Liver (tissue), 9 donors: ENCODE results near the gene SAMD14. TPM values are rescaled to one million over a fixed set of nuclear protein-coding genes. Genes with fewer than 3 reads are reported as not detected.

Source experiments
- DNase-seq: peaks from one replicate; pipeline ENCODE4 v3.0.0-alpha.2; 2017; ENCODE audit warnings: low spot score
- H3K27ac ChIP-seq, 2 donors: one replicate each; pipeline ENCODE4 v1.7.0; 2013; ENCODE audit warnings: inconsistent platforms in 2 of 2, low read length in 2 of 2, control low read depth in 1 of 2, low read depth in 1 of 2, mild to moderate bottlenecking in 1 of 2
- H3K27me3 ChIP-seq, 4 donors: one replicate each; pipeline versions ENCODE4 v1.6.1 to v1.7.0; 2013; ENCODE audit warnings: low read length in 3 of 4, inconsistent platforms in 1 of 4, mild to moderate bottlenecking in 1 of 4, moderate library complexity in 1 of 4; ENCODE audit not compliant: control insufficient read depth in 4 of 4, insufficient read depth in 4 of 4
- H3K36me3 ChIP-seq, 4 donors: one replicate each; pipeline versions ENCODE4 v1.6.1 to v1.7.0; 2013; ENCODE audit warnings: low read length in 3 of 4, mild to moderate bottlenecking in 3 of 4, low read depth in 1 of 4, moderate library complexity in 1 of 4; ENCODE audit not compliant: control insufficient read depth in 4 of 4, insufficient read depth in 3 of 4
- H3K4me1 ChIP-seq, 4 donors: one replicate each; pipeline versions ENCODE4 v1.6.1 to v1.7.0; 2013; ENCODE audit warnings: low read length in 3 of 4, mild to moderate bottlenecking in 3 of 4, moderate library complexity in 1 of 4; ENCODE audit not compliant: control insufficient read depth in 4 of 4, insufficient read depth in 4 of 4
- H3K4me3 ChIP-seq, 3 donors: one replicate each; pipeline versions ENCODE4 v1.6.1 to v1.7.0; 2013; ENCODE audit warnings: low read length in 3 of 3, control low read depth in 1 of 3, low read depth in 1 of 3, mild to moderate bottlenecking in 1 of 3
- H3K9ac ChIP-seq, 2 donors: one replicate each; pipeline ENCODE4 v1.7.0; 2013; ENCODE audit warnings: low read length in 2 of 2, mild to moderate bottlenecking in 2 of 2, moderate library complexity in 2 of 2, control low read depth in 1 of 2, low read depth in 1 of 2
- H3K9me3 ChIP-seq, 4 donors: one replicate each; pipeline versions ENCODE4 v1.6.1 to v1.7.0; 2013; ENCODE audit warnings: low read length in 3 of 4; ENCODE audit not compliant: control insufficient read depth in 4 of 4
- CTCF ChIP-seq: fragments of 150-350 bp; IDR thresholded peaks from 2 replicates; pipeline ENCODE4 v1.5.1; 2017; ENCODE audit warnings: improper control_type of control experiment, low read depth, low read length; ENCODE audit not compliant: missing input control
- EGR1 ChIP-seq, 2 donors: IDR thresholded peaks; 2 replicates each; pipeline ENCODE4 v1.6.1; 2016 to 2018; ENCODE audit warnings: antibody characterized with exemption in 2 of 2, low read depth in 2 of 2
- FOXA1 ChIP-seq: IDR thresholded peaks from 2 replicates; pipeline ENCODE4 v1.6.1; 2016; ENCODE audit warnings: antibody characterized with exemption
- FOXA2 ChIP-seq: IDR thresholded peaks from 2 replicates; pipeline ENCODE4 v1.6.1; 2016; ENCODE audit warnings: antibody characterized with exemption
- GABPA ChIP-seq, 2 donors: IDR thresholded peaks in 1 of 2; conservative IDR thresholded peaks in 1 of 2; 2 replicates each; pipeline ENCODE4 v1.6.1; 2016; ENCODE audit warnings: antibody characterized with exemption in 2 of 2, mild to moderate bottlenecking in 1 of 2, moderate library complexity in 1 of 2
- HNF4A ChIP-seq, 2 donors: conservative IDR thresholded peaks; 2 replicates each; pipeline ENCODE4 v1.6.1; 2016; ENCODE audit warnings: antibody characterized with exemption in 2 of 2, mild to moderate bottlenecking in 2 of 2
- HNF4G ChIP-seq: IDR thresholded peaks from 2 replicates; pipeline ENCODE4 v1.6.1; 2016; ENCODE audit warnings: antibody characterized with exemption
- JUND ChIP-seq, 2 donors: IDR thresholded peaks; 2 replicates each; pipeline ENCODE4 v1.6.1; 2016; ENCODE audit warnings: antibody characterized with exemption in 2 of 2
- MAX ChIP-seq: IDR thresholded peaks from 2 replicates; pipeline ENCODE4 v1.6.1; 2016; ENCODE audit warnings: antibody characterized with exemption
- NR2F2 ChIP-seq: IDR thresholded peaks from 2 replicates; pipeline ENCODE4 v1.6.1; 2016; ENCODE audit warnings: antibody characterized with exemption
- RAD21 ChIP-seq, 2 donors: IDR thresholded peaks; 2 replicates each; pipeline ENCODE4 v1.6.1; 2016; ENCODE audit warnings: antibody characterized with exemption in 2 of 2, mild to moderate bottlenecking in 2 of 2
- RXRA ChIP-seq, 2 donors: IDR thresholded peaks; 2 replicates each; pipeline ENCODE4 v1.6.1; 2017 to 2018; ENCODE audit warnings: antibody characterized with exemption in 2 of 2, mild to moderate bottlenecking in 1 of 2
- SP1 ChIP-seq: IDR thresholded peaks from 2 replicates; pipeline ENCODE4 v1.6.1; 2018; ENCODE audit warnings: antibody characterized with exemption, mild to moderate bottlenecking
- TAF1 ChIP-seq: conservative IDR thresholded peaks from 2 replicates; pipeline ENCODE4 v1.6.1; 2016; ENCODE audit warnings: antibody characterized with exemption, mild to moderate bottlenecking
- YY1 ChIP-seq: IDR thresholded peaks from 2 replicates; pipeline ENCODE4 v1.6.1; 2016; ENCODE audit warnings: antibody characterized with exemption, mild to moderate bottlenecking
- WGBS: extraction: QIAGEN DNeasy Blood & Tissue Kit; methylation state at CpG from one replicate; pipeline ENCODE4 v1.1.7; 2013; 5-methylcytosine and 5-hydroxymethylcytosine counted together
- polyA plus RNA-seq, 2 donors: library from polyadenylated mRNA; stranded (reverse) in 1 of 2; unstranded in 1 of 2; fragments of 200-250 nt in 1 of 2; fragments of >200 nt in 1 of 2; fragmentation: Nextera tagmentation in 1 of 2; extraction: Ambion mirVana in 1 of 2; gene quantifications; one replicate each; pipeline versions ENCODE4 v1.2.1 to v1.2.3, GENCODE V29; 2013 to 2015
- total RNA-seq, 2 donors: library from RNA; depleted of rRNA; stranded (reverse); fragments of >200 nt; gene quantifications; one replicate each; pipeline ENCODE4 v1.2.3, GENCODE V29; 2014
- TF ChIP-seq, protein P1 (sequence below): IDR thresholded peaks from 2 replicates; pipeline ENCODE4 v1.6.1; 2016; ENCODE audit warnings: antibody characterized with exemption, mild to moderate bottlenecking
- TF ChIP-seq, protein P2 (sequence below): IDR thresholded peaks from 2 replicates; pipeline ENCODE4 v1.6.1; 2016; ENCODE audit warnings: antibody characterized with exemption
- donor health status: healthy.
- donor health status: healthy.
- donor health status: healthy.
- donor health status: healthy.
- donor health status: healthy.

The SAMD14 gene
- total and polyA plus RNA-seq, 4 donors, result 0.50 to 0.84 (median 0.67) TPM; not detected in 1

DNA sequence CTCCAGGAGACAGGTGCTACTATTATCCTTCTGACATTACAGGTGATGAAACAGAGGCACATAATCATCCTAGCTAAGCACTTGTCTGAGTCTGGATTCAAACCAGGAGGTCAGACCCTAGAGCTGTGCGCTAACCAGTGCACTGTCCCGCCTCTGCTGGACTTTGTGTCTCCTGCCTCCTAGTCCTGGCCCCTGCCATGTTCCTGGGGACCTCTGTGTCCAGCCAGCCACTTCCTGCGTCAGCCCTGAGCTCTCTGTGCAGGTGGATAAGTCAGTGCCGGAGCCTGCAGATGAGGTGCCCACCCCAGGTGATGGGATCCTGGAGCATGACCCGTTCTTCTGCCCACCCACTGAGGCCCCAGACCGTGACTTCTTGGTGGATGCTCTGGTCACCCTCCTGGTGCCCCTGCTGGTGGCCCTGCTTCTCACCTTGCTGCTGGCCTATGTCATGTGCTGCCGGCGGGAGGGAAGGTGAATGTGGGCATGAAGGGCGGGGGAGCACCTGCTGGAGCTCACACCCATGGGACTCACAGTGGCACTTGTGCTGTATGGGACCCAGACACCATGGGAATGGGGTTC, 40.0 kb upstream of the SAMD14 start:
- WGBS, result 83% methylated on average over 9 of the region's 9 CpGs
- no peaks in the 10 kb centered on the region for H3K36me3 ChIP-seq
- H3K27ac ChIP-seq, result no peak overlapping the region
- H3K9ac ChIP-seq, result no peak overlapping the region
- H3K4me1 ChIP-seq, result no peaks in the 10 kb centered on the region
- no peak for TF ChIP-seq RXRA (IDR thresholded peaks at IDR 0.05)
- TF ChIP-seq, protein P1, sequence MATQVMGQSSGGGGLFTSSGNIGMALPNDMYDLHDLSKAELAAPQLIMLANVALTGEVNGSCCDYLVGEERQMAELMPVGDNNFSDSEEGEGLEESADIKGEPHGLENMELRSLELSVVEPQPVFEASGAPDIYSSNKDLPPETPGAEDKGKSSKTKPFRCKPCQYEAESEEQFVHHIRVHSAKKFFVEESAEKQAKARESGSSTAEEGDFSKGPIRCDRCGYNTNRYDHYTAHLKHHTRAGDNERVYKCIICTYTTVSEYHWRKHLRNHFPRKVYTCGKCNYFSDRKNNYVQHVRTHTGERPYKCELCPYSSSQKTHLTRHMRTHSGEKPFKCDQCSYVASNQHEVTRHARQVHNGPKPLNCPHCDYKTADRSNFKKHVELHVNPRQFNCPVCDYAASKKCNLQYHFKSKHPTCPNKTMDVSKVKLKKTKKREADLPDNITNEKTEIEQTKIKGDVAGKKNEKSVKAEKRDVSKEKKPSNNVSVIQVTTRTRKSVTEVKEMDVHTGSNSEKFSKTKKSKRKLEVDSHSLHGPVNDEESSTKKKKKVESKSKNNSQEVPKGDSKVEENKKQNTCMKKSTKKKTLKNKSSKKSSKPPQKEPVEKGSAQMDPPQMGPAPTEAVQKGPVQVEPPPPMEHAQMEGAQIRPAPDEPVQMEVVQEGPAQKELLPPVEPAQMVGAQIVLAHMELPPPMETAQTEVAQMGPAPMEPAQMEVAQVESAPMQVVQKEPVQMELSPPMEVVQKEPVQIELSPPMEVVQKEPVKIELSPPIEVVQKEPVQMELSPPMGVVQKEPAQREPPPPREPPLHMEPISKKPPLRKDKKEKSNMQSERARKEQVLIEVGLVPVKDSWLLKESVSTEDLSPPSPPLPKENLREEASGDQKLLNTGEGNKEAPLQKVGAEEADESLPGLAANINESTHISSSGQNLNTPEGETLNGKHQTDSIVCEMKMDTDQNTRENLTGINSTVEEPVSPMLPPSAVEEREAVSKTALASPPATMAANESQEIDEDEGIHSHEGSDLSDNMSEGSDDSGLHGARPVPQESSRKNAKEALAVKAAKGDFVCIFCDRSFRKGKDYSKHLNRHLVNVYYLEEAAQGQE, result no peak
- no peak for TF ChIP-seq FOXA2
- no peak for TF ChIP-seq NR2F2
- TF ChIP-seq EGR1 (IDR thresholded peaks at IDR 0.05; ENCODE audit: low read depth in 2 of 2), result no peak
- TF ChIP-seq FOXA1, result no peak
- TF ChIP-seq YY1, result no peak
- no peak for TF ChIP-seq CTCF
- TF ChIP-seq RAD21 (IDR thresholded peaks at IDR 0.05), result no peak
- no peak for TF ChIP-seq SP1
- no peak for TF ChIP-seq TAF1
- no peak for TF ChIP-seq MAX
- H3K4me3 ChIP-seq, result no peak overlapping the region
- DNase-seq, result no peak
- H3K9me3 ChIP-seq, result no peaks in the 10 kb centered on the region
- H3K27me3 ChIP-seq, result no peaks in the 10 kb centered on the region

- Histone ChIP-seq H3K4me3 (no peak overlapping the region), H3K27ac (no peak overlapping the region), H3K4me1 (no peaks in the 10 kb centered on the region), H3K27me3 (no peaks in the 10 kb centered on the region), H3K36me3 (no peaks in the 10 kb centered on the region), H3K9me3 (no peaks in the 10 kb centered on the region), H3K9ac (no peak overlapping the region)
- DNase-seq, result peak; percentile 67
- 34% methylated on average over 14 of the region's 14 CpGs for WGBS
- TF ChIP-seq, protein P2, sequence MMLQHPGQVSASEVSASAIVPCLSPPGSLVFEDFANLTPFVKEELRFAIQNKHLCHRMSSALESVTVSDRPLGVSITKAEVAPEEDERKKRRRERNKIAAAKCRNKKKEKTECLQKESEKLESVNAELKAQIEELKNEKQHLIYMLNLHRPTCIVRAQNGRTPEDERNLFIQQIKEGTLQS, result no peak
- TF ChIP-seq, protein P1, result no peak
- TF ChIP-seq RAD21 (IDR thresholded peaks at IDR 0.05) (peak; percentile 83 to 90), HNF4A (conservative IDR thresholded peaks at IDR 0.05) (peak in 1 of 2 donors; percentile 12), CTCF (peak; percentile 87), MAX (no peak), YY1 (no peak), FOXA2 (no peak), HNF4G (no peak), NR2F2 (no peak), RXRA (IDR thresholded peaks at IDR 0.05) (peak in 1 of 2 donors; percentile 21), JUND (IDR thresholded peaks at IDR 0.05) (no peak), TAF1 (no peak), EGR1 (IDR thresholded peaks at IDR 0.05; ENCODE audit: low read depth in 2 of 2) (no peak), FOXA1 (no peak), GABPA (IDR thresholded peaks at IDR 0.05 in 1 of 2, conservative IDR thresholded peaks at IDR 0.05 in 1 of 2) (no peak)
Measured at GRCh38 chr17:50169121-50169764, 39.3 kb upstream of the SAMD14 start.
